NCI-H446 treated with DMSO at 0.1 percent for 48 hours (cell line): ENCODE data around the gene DENND1A.

ENCODE experiments used
- DNase-seq: peaks from one replicate; lab custom pipeline; 2025; lab: John Stamatoyannopoulos, UW

The DENND1A gene

DNA sequence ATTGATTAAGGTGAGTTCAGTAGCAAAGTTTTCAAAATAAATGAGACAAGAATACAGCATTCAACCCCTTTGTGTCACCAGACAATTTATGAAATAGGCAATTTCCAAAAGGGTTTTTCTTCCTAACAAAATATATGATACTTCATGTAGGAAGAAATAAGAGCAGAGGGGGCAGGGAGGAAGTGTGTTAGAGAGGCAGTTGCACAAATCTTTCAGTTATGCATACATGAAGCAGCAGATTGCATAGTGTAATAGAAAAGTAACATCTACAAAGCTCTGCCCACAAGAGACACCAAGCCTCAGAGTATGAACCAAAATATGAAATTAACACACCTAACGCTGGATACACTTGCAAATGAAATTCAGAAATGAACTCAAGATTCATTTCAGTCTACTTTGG lies 157.0 kb downstream of the DENND1A start:
- DNase-seq = no peak

DNA sequence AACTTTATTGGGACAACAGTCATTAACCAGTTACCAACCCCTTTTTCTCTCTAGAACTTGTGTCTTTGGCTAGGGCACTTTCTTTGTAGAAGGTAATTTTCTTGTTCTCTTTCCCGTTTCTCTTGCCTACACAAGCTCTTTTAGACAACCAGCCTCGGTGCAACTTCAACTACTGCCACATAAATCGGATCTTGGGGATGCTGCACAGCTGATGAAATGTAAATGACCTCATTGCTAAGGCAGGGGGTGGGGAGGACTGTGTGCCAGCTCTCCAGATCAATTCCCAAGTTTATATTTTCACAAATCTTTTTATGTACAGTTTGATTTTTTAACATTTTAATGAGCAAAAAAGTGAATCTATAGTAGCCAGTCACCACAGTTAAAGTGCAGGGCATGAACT lies 157.6 kb downstream of the DENND1A start:
- peak; percentile 47 for DNase-seq

DNA sequence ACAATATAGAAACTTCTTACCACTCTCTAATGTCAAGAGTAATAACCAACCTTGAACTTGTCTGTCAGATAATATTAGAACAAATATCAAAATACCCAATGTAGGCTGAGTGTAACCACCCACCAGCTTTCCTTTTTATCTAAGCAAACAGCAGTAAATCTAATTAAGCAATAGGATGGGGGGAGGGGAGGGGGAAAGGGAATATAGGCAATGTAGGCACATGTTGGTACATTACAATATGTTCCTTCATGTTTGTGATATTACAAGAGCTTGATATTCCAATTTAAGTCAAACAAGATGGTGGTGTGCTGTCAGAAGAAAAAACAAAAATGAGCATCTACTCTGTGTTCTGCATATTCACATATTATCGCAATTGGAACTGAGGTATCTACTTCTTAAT lies 158.2 kb downstream of the DENND1A start:
- no peak for DNase-seq

DNA sequence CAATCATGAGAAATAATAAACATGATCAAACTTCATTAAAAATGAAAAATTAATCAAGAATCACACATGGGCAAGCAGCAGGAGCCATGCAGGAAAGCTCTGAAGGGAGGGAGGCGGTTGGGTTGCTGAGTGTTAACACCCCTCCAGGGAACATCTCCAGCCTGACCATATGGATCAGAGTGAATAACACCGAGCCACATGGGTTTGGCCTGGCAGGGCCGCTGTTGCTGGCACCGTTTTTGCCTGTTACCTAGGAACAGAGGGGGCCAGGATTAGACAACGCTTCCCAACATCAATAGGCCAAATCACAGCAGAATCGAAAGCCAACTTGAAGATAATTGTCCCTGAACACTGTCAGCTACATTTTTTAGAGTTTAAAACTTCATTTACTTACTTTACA lies 160.2 kb downstream of the DENND1A start:
- DNase-seq = peak; percentile 91

DNA sequence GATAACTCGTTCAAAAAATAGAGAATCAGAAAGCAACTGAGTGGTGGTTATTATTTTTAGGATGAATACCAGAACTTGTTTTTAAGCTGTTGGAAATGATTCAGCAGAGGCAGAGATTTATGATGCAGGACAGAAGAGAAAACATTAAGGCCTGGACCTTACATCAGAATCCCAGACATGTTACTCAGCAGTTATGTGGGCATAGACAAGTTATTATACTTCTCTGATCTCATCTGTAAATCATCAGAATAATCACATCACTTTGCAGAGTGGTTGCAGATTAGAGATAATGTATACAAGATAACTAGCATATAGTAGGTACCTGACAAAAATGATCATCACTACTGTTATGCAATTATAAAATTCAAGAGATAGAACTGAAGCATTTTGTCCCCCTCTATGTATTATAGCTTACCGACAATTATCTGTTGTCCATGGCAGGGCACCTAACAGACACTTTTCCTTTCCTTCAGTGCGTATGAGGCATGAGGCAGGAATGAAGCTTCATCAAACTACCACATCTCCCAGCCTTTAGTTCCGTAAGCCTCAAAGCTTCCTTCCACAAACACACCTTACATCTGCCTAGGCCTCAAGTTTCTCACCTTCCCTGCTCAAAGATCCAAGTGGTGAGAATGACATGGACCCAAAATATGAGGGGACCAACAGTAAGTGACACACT lies 165.9 kb downstream of the DENND1A start:
- DNase-seq = no peak

DNA sequence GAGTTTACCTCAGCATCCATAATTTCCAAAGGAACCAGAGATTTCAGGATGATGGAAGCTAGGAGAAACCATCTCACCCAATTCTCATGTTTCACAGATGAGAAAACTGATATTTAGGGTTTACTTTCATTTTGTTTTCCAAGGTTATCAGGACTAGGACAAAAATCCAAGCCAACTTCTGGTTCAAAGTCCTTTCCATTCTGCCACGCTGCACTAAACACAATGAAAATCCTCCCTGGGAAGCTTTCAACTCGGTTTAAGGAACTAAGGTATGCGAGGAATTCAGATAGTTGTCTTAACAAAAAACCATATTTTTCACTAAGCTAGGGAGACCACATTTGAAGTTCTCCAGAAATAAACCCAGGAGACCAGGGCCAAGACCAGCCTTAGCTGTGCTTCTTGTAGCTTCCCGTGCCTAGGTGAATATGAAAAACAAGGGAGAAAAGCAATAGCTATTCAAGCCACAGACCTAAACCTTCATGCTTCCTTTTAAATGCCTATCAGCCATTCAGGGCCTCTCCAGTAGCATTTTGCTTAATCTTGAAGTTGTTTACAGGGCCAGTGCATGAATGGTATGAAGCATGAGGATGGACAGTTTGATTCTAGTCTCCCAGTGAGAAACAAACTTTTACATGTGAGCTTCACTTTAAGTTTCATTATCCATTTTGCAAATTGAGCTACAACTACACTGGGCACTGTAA lies 167.9 kb downstream of the DENND1A start:
- no peak for DNase-seq

DNA sequence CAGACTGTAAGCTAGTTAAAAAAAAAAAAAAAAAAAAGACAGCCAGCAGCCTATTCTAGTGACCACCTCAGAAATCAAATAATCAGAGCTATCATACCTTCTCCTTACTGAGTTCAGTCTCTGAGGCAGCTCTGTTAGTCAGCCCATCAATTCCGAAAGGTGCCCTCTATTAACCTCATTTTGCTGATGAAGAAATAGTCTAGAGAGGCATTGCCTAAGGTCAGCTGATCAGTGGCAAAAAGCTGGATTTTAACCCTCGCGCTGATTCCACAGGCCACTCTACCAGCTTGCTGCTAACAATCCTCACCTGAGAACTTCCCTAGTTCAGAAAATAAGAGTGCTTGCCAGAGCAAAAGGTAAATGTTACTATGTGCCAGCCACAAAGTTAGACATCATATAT lies 172.0 kb downstream of the DENND1A start:
- DNase-seq = no peak

DNA sequence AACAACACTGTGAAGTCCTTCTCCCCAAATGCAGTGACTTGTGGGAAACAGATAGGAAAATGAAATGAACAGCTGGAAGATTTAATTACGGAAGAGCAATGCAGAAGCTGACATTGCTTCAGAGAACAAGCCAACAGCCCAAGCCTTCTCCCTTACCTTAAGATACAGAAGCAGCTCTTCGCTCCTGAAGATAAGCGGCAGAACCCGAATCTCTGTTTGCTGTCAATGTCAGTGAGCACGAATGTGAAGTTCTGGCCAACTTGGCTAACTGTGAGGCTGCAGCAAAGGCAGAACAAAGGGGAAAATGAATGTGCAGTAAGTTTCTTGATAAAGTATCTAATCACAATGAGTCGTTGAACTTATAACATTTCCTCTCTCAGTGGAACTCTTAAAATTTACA lies 172.4 kb downstream of the DENND1A start:
- DNase-seq = no peak

DNA sequence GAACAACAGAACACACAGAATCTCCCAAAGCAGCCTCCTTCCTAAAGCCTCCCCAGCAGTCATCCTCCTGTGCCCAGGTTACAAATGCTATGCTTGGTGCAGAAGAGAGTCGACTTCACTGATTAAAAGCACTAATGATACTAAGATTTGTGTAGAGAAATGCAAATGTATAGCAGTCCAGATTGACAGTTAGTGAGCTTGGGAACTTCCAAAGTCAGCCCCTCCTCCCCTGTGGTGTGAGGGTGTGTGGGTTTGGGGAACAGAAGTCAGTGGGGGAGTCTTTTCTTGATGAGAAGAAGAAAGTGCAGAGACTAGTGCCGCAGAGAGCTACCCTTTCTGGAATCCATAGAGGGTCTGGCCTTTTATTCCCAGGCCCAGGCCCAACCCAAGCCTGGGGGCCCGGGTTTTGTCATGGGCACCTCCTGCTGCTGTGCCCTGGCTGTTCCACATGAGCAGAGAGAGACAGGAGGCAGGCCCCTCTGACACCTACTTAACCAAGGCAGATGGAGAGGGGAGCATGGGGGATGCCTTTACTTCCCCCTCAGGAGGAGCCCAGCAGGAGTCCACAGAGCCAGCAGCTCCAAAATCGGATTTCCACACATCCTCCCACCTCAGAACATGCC lies 173.3 kb downstream of the DENND1A start:
- no peak for DNase-seq

DNA sequence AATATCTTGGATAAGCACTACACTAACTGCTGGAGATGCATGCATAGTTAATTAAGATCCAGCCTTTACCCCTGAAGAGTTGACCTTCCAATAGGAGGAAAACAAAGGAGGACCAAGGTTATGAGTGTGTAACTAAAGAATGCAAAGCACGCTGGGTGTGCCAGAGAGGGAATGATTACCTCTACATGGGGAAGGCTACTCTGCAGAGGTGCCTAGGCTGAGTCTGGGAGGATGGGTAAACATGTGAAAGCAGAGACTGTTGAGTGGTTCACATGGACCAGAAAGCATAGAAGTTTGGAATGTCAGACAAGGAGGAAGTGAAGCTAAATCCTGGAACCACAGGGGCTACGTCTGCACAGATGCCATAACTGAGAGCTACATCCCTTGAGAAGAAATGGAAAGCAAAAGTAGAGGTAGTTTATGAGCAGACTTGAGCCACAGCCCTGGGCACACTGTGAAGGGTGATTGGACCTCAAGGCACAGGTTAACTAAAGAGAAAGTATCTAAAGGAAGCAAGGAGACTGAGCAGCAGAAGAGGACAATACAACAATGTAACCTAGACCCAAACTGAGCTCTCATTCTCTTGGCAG lies 176.2 kb downstream of the DENND1A start:
- DNase-seq = no peak

DNA sequence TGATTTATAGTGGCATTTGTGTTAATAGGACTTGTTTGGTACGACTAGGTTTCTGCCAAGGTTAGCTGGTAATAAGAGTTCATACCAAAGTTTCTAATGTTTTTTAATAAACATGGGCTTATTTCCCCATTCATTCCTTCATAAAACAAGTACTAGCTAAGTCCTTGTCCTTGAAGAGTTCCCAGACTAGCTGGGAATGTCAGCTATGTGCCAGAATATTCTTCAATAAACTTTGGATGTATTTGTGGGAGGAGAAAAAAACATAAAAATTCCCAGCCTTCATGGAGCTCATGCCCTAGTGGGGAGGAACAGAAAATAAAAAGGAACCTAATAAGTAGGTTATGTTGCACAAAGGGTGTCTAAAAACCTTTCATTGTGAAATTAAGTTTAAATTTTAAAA lies 176.9 kb downstream of the DENND1A start:
- DNase-seq = no peak

DNA sequence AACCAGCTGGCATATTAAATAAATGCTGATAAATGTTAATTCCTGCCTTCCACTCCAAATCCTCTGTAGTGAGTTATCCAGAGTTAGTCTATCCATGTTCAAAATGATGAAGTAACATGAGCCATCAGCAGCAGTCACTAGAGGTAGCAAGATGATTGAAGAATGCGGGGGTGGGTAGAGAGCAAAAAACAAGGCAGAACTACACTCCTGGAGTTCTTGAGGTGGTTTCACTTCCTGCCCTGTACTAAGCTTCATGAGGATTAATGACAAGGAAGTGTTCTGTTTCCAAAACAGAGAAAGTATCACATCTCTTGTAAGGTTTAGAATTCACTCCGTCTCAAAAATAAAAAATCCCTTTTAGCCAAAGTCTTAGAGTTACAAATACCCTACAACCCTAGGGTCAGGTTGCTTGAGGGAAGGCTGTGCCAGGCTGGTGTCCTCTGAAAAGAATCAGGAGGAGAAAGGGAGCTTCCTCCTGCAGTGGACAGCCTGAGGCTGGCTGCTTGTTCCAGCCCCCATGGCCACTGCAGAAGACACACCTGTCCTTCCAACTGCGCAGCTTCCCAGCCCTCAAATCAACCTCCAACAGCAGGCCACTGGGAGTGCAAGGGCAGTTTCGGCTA lies 180.2 kb downstream of the DENND1A start:
- no peak for DNase-seq

DNA sequence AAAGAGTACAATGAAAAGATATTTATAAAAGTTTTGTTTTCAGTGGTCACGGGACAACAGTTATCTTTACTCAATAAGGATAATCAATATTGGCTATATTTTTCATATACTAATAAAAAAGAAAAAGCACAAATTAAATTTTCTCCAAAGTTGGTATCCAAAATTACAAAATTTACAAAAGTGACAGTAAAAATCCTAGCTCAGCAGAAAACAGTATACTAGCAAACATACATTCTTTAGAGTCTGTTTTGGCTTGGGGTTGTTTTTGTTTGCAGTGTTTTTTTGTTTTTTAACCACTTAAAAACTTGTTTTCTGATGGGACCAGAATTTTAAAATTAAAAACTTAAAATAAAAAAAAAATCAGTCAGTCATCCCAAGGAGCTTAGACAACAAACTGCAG lies 183.2 kb downstream of the DENND1A start:
- DNase-seq = no peak

DNA sequence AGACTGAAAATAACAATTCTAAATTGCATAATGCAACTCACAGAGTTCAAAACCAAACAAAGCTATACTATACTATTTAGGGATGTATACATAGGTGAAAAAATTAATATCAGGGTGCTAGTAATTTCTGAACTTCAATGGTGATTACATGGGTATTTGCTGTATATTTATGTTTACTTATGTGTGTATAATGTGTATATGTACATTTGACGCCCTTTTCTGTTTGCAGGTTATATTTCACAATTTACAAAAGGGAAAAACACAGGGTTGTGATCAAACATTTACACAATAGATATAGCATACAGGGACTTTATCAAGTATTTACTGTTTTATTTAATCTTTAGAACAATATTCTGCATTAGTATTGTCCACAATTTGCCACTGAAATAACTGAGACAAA lies 184.0 kb downstream of the DENND1A start:
- DNase-seq = no peak

DNA sequence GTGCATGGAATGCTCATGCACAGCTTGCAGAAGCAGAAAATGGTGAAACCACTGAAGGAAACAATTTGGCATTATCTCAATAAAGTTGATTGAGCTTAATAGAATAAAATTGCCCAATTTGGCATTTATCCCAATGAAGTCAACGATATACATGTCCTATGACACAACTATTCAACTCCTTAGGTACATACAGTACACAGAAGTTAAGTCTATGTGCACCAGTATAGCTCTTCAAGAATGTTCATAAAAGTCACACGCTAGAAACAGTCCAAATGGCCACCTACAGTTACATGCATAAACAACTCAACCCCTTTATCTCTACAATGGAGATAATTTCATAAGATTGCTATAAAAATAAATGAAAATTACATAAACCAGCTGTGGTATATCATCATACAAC lies 184.5 kb downstream of the DENND1A start:
- no peak for DNase-seq

DNA sequence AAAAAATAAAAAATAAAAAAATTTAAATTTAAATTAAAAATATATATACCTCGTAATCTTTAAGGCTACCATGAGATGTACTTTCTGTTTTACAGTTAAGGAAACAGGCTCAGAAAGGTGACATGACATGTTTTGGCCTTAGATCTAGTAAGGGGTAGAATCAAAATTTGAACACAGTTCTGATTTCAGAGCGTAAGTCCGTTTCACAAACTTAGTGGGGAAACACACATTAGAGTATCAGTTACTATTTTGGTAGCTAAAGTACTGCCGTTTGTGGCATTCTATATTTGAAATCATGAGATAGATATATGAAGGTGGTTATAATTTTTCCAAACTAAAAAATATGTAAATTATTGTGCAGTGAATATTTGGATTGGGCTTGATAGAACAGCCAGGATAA lies 186.2 kb downstream of the DENND1A start:
- no peak for DNase-seq

DNA sequence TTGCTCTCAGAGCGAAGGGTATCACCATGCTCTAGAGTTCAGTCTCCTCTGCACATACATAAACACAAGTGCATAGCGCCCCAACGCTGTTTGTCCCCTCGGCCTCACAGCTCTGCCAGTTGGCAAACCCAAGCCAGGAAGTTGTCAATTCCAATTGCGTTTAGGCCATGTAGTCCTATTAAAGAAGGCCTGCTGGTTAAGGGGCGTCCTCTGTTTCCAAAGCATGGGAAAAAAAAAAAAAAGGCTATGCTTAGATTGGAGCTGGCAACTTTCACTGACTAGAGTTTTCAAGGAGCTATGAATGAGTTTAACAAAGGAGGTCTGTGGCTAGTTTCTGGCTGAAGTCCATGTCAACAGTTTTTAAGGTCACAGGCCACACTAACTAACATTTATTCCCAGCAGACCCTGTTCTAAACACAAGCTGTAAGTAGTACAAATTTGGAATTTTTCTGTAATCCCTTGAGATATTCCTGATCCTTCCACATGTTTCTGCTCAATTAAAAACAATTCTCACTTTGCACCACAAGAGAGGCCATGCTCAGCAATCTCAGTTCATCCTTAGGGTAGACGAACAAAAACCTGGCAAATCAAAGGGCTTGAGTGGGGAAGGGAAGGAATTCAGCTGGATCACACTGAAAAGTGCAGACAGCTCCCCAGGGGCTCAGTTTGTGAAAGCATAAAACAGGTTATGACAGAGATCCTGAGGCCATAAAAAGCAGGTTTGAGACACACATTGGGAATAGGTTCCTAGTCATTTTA lies 187.7 kb downstream of the DENND1A start:
- DNase-seq = peak; percentile 44

DNA sequence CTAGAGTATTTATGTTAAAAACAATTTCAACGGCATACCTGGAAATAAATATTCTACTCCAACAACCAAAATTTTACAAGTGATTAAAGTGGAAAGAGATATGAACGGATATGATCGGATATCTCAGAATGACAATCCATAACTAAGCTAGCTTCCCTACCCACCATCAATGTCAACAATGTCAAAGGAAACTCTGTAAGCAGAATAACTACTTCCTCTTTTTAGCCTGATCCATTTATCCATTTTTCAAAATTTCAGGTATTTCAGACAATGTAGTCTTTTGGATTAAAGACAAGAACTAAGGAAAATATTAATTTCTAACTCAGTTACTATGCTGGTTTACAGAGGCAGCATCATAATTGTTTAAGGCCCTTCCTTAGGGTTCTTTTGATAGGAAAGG lies 188.7 kb downstream of the DENND1A start:
- DNase-seq = no peak

DNA sequence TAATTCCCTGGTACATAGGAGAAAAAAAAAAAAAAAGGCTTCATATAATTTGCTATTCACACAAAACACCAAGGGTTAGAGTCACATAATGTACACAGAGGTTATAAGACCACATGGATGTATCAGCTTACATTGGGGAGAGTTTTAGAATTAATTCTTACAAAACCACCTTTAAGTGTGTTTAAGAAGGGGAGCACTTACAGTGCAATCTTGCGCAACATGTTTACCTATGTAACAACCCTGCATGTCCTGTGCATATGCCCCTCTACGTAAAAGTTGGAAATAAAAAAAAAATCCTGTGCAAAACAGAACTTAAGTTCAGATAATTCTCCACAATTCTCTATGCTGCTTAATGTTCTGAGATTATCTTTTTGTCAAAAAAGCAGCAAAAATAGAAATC lies 190.0 kb downstream of the DENND1A start:
- no peak for DNase-seq

DNA sequence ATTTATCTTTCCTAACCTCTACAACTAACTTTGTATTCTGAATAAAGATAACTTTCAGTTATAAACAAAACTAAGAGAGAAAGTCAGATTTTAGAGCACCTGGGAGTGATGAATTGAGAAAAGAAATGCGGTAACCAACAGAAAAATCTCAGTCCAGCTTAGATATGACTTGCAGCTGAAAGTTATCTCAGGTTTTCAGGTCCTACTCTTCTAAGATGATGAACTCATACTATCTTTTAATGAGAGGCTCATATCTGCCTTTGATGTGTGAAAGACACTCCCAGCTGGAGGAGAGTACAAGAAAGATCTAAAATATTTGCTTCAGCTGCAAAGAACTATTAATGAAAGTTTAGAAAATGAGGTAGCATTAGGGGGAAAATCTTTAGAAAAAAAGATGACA lies 190.5 kb downstream of the DENND1A start:
- no peak for DNase-seq

DNA sequence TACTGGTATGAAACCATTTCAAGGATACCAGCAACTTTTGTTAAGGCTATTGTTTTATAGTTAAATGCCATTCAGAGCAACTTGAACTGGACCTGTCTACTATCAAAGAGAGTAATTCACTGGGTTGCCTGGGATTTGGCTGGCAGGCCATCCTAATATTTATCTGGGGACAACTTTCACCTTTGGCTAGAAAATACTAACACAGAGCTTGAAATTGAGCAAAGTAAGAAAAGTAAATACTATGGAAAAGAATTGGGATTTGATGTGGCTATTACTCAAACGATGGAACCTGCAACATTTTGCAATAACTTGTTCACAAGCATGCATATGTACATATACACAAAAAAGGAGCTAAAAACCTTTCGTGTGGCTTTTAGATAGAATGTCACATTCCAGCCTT lies 191.3 kb downstream of the DENND1A start:
- DNase-seq = no peak

DNA sequence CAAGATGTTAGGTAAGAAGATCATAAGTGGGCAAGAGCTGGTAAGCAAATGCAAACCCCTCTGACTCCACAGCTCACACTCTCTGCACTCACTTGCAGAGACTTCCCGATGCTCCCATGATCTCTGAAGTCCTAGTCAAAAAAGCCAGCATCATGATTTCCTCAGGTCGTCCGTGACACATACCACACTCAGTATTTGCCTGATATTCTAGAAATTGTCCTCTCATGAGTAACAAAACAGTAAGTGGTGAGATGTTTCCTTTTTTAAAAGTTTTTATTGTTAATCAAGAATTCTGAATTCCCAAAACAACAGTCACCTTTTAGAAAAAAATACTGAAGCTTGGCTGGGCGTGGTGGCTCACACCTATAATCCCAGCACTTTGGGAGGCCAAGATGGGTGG lies 194.6 kb downstream of the DENND1A start:
- no peak for DNase-seq
